ENCODE measurements around the gene AFAP1.

The AFAP1 gene

GRCh38 chr4:7865533-7865932 is 74.1 kb downstream of the AFAP1 start:
- DNase-seq (ENCODE audit: low read depth in 2 of 2) = no peak

GRCh38 chr4:7864685-7865084 is 75.0 kb downstream of the AFAP1 start:
- no peak for DNase-seq (ENCODE audit: low read depth in 2 of 2)

- no peak for DNase-seq (ENCODE audit: low read depth in 2 of 2)
These were observed 75.6 kb downstream of the AFAP1 start for GRCh38 chr4:7863911-7864681.

- no peak for DNase-seq (ENCODE audit: low read depth in 2 of 2)
These were observed 77.0 kb downstream of the AFAP1 start for GRCh38 chr4:7862561-7863192.

GRCh38 chr4:7861440-7861881 is 78.2 kb downstream of the AFAP1 start:
- DNase-seq (ENCODE audit: low read depth in 2 of 2) = no peak

- no peak for DNase-seq (ENCODE audit: low read depth in 2 of 2)
These were observed 79.0 kb downstream of the AFAP1 start for GRCh38 chr4:7860600-7861163.

GRCh38 chr4:7859326-7859725 is 80.3 kb downstream of the AFAP1 start:
- DNase-seq (ENCODE audit: low read depth in 2 of 2) = no peak

GRCh38 chr4:7858498-7858897 is 81.2 kb downstream of the AFAP1 start:
- DNase-seq (ENCODE audit: low read depth in 2 of 2) = no peak

- no peak for DNase-seq (ENCODE audit: low read depth in 2 of 2)
These were observed 81.7 kb downstream of the AFAP1 start for GRCh38 chr4:7857993-7858392.

GRCh38 chr4:7857238-7857701 is 82.4 kb downstream of the AFAP1 start:
- no peak for DNase-seq (ENCODE audit: low read depth in 2 of 2)

GRCh38 chr4:7855731-7856130 is 83.9 kb downstream of the AFAP1 start:
- no peak for DNase-seq (ENCODE audit: low read depth in 2 of 2)

- peak; percentile 36 to 43 for DNase-seq (ENCODE audit: low read depth in 2 of 2)
These were observed 84.8 kb downstream of the AFAP1 start for GRCh38 chr4:7854697-7855370.

- no peak for DNase-seq (ENCODE audit: low read depth in 2 of 2)
These were observed 85.4 kb downstream of the AFAP1 start for GRCh38 chr4:7854216-7854615.

GRCh38 chr4:7853271-7853670 is 86.4 kb downstream of the AFAP1 start:
- no peak for DNase-seq (ENCODE audit: low read depth in 2 of 2)

GRCh38 chr4:7852568-7853185 is 87.0 kb downstream of the AFAP1 start:
- peak in 1 of 2 donors; percentile 29 for DNase-seq (ENCODE audit: low read depth in 2 of 2)

GRCh38 chr4:7850489-7850888 is 89.2 kb downstream of the AFAP1 start:
- no peak for DNase-seq (ENCODE audit: low read depth in 2 of 2)

- no peak for DNase-seq (ENCODE audit: low read depth in 2 of 2)
These were observed 92.5 kb downstream of the AFAP1 start for GRCh38 chr4:7847206-7847605.

- no peak for DNase-seq (ENCODE audit: low read depth in 2 of 2)
These were observed 94.0 kb downstream of the AFAP1 start for GRCh38 chr4:7845493-7846128.

GRCh38 chr4:7844594-7844991 is 95.1 kb downstream of the AFAP1 start:
- no peak for DNase-seq (ENCODE audit: low read depth in 2 of 2)

- peak; percentile 54 to 61 for DNase-seq (ENCODE audit: low read depth in 2 of 2)
These were observed 95.6 kb downstream of the AFAP1 start for GRCh38 chr4:7843831-7844593.

Measured in stimulated activated CD8-positive, alpha-beta memory T cell treated with anti-CD3 and anti-CD28 coated beads, Interleukin-15, amount 100 ng/mL, for 48 hours (primary cell).